Measurements from ENCODE around the gene PACRG. TPM values are rescaled to one million over a fixed set of nuclear protein-coding genes. Genes with fewer than 3 reads are reported as not detected.

PACRG gene
- total and polyA plus RNA-seq, 2 of the 4 experiments (the other 2 are of a cell fraction): not detected

DNA sequence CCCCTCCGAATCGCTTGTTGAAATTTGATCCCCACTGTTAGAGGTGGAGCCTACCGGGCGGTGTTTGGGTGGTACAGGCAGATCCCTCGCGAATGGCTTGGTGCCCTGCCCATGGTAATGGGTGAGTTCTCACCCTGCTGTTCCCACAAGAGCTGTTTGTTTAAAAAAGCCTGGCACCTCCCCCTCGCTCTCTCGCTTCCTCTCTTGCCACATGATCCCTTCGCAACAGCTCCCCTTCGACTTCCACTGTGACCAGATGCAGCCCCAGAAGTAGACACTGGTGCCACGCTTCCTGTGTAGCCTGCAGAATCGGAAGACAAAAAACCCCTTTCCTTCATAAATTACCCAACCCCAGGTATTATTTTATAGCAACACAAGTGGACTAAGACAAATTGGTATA is 394.6 kb downstream of the PACRG start:
- 59% methylated on average over 6 of the region's 12 CpGs; no CpG with 5 or more reads in 1 of the 2 experiments for WGBS, 2 experiments (ENCODE audit: extremely low coverage in 2 of 2, insufficient read length in 1 of 2)
- H3K18ac ChIP-seq (ENCODE audit: low read depth, low read length): no peak overlapping the region
- H2BK120ac ChIP-seq (ENCODE audit: low read depth, low read length): no peak overlapping the region
- no peak overlapping the region for H3K4me2 ChIP-seq (ENCODE audit: low read depth, low read length)
- H2BK15ac ChIP-seq (ENCODE audit: low read depth, low read length): no peak overlapping the region
- H3K4me1 ChIP-seq (ENCODE audit: control insufficient read depth, insufficient read depth, low read length): no peaks in the 10 kb centered on the region
- no peak overlapping the region for H3K4ac ChIP-seq (ENCODE audit: low read depth, low read length)
- H3K27ac ChIP-seq (ENCODE audit: insufficient read depth, low read length): no peak overlapping the region
- ChIA-PET POLR2A (ENCODE audit: unreplicated experiment) (no interaction called here), CTCF (no interaction called here)
- in situ Hi-C loops (cut with MboI; ENCODE audit: low sequenced_read_pairs): no loop called here
- peaks cover 17% of the 10 kb centered on the region for H3K9me3 ChIP-seq (ENCODE audit: control insufficient read depth, insufficient read depth, low read length)
- intact Hi-C loops (cut with micrococcal nuclease): no loop called here
- H4K8ac ChIP-seq (ENCODE audit: low read depth in 2 of 2, low read length in 2 of 2): no peak overlapping the region
- no peak overlapping the region for H3K14ac ChIP-seq (replicated peaks; ENCODE audit: low read depth, low read length)
- no peak overlapping the region for H2AK5ac ChIP-seq (ENCODE audit: low read depth, low read length)
- no peak overlapping the region for H3K9ac ChIP-seq (ENCODE audit: low read depth, low read length)
- H4K5ac ChIP-seq (ENCODE audit: low read depth, low read length): no peak overlapping the region
- no peak overlapping the region for H3K4me3 ChIP-seq (ENCODE audit: insufficient read depth, low read depth, low read length)
- no peaks in the 10 kb centered on the region for H3K79me1 ChIP-seq (ENCODE audit: low read depth in 1 of 2, low read length in 2 of 2)
- no TSS peak for BruUV-seq (replicated peaks)
- dilution Hi-C loops (cut with HindIII; ENCODE audit: low sequenced_read_pairs, unreplicated experiment): no loop called here
- H3K56ac ChIP-seq (ENCODE audit: extremely low read depth, insufficient read depth, low read length): no peak overlapping the region
- H3K9me1 ChIP-seq (ENCODE audit: insufficient read depth, low read length): no peaks in the 10 kb centered on the region
- DNase-seq: no peak
- no peak overlapping the region for H2AK9ac ChIP-seq (replicated peaks; ENCODE audit: low read depth, low read length, poor library complexity)
- H4K20me1 ChIP-seq (ENCODE audit: insufficient read depth, low read length): no peaks in the 10 kb centered on the region
- H2BK20ac ChIP-seq (ENCODE audit: low read depth, low read length): no peak overlapping the region
- H3K36me3 ChIP-seq (ENCODE audit: control insufficient read depth, insufficient read depth, low read length): no peaks in the 10 kb centered on the region
- no peak overlapping the region for H3K23ac ChIP-seq (ENCODE audit: low read depth, low read length)
- H3K27me3 ChIP-seq (ENCODE audit: control insufficient read depth, insufficient read depth, low read length): no peaks in the 10 kb centered on the region
- TF ChIP-seq, protein P1, sequence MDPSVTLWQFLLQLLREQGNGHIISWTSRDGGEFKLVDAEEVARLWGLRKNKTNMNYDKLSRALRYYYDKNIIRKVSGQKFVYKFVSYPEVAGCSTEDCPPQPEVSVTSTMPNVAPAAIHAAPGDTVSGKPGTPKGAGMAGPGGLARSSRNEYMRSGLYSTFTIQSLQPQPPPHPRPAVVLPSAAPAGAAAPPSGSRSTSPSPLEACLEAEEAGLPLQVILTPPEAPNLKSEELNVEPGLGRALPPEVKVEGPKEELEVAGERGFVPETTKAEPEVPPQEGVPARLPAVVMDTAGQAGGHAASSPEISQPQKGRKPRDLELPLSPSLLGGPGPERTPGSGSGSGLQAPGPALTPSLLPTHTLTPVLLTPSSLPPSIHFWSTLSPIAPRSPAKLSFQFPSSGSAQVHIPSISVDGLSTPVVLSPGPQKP (IDR thresholded peaks at IDR 0.05; ENCODE audit: borderline replicate concordance, low read depth, low read length): no peak
- TF ChIP-seq CHD1 (IDR thresholded peaks at IDR 0.05; ENCODE audit: low read depth, low read length) (no peak), SMC3 (IDR thresholded peaks at IDR 0.05; ENCODE audit: low read depth, low read length) (no peak), POLR2A (IDR thresholded peaks at IDR 0.05; ENCODE audit: low read depth, low read length) (no peak)
- TF ChIP-seq, protein P2, sequence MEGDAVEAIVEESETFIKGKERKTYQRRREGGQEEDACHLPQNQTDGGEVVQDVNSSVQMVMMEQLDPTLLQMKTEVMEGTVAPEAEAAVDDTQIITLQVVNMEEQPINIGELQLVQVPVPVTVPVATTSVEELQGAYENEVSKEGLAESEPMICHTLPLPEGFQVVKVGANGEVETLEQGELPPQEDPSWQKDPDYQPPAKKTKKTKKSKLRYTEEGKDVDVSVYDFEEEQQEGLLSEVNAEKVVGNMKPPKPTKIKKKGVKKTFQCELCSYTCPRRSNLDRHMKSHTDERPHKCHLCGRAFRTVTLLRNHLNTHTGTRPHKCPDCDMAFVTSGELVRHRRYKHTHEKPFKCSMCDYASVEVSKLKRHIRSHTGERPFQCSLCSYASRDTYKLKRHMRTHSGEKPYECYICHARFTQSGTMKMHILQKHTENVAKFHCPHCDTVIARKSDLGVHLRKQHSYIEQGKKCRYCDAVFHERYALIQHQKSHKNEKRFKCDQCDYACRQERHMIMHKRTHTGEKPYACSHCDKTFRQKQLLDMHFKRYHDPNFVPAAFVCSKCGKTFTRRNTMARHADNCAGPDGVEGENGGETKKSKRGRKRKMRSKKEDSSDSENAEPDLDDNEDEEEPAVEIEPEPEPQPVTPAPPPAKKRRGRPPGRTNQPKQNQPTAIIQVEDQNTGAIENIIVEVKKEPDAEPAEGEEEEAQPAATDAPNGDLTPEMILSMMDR (conservative IDR thresholded peaks at IDR 0.05; ENCODE audit: low read depth, low read length): no peak
- H4K91ac ChIP-seq (ENCODE audit: insufficient read depth, low read depth, low read length): no peak overlapping the region
- ATAC-seq (ENCODE audit: low read depth): no peak
- H2BK5ac ChIP-seq (ENCODE audit: low read depth, low read length, poor library complexity, severe bottlenecking): no peak overlapping the region
- H2AFZ ChIP-seq (replicated peaks; ENCODE audit: low read length, poor library complexity): peak overlapping the region; percentile 6
